Measurements from ENCODE around the gene KLC1. TPM values are rescaled to one million over a fixed set of nuclear protein-coding genes. Genes with fewer than 3 reads are reported as not detected.
A peak's percentile ranks its signal among the peaks of the same experiment; 100 is the strongest.

The KLC1 gene
- total RNA-seq, 1 experiment from 2014 or later: 121 TPM

- no peak overlapping the region for H3K4me3 ChIP-seq (replicated peaks in 1 of 2; ENCODE audit: low read depth in 1 of 2, low read length in 2 of 2)
- ATAC-seq (no peak), DNase-seq (ENCODE audit: low read depth, low spot score) (no peak)
- CTCF ChIA-PET: interaction anchor here (0.6 kb wide), 1 partner anchor 519 kb away, joined by 3 read pairs; no protein-coding TSS in a partner anchor
- peaks cover under 1% of the 10 kb centered on the region; the same call in 1 of the 2 replicates for H3K79me2 ChIP-seq (ENCODE audit: insufficient read depth, low read length)
- no peak overlapping the region for H2AFZ ChIP-seq (ENCODE audit: low read depth, low read length, poor library complexity, severe bottlenecking)
- RAD21 ChIA-PET (ENCODE audit: low non-redundant PET in 1 of 2, low total read pairs in 2 of 2, uncharacterized antibody in 2 of 2, unreplicated experiment in 2 of 2): no interaction called here
- intact Hi-C loops (cut with micrococcal nuclease): loop anchor here (2.0 kb wide), 1 partner anchor 47 kb away; no protein-coding TSS in a partner anchor
- H3K4me1 ChIP-seq (ENCODE audit: control insufficient read depth in 1 of 2, insufficient read depth in 2 of 2, low read length in 2 of 2): peaks cover 28 to 60% of the 10 kb centered on the region in 2 experiments
- no peaks in the 10 kb centered on the region for H4K20me1 ChIP-seq (ENCODE audit: insufficient read depth)
- H3K9ac ChIP-seq (ENCODE audit: low read length): peak overlapping the region; percentile 60
- no peaks in the 10 kb centered on the region for H3K9me2 ChIP-seq (ENCODE audit: insufficient read depth)
- no peaks in the 10 kb centered on the region for H3K36me3 ChIP-seq (ENCODE audit: control insufficient read depth in 1 of 2, insufficient read depth in 2 of 2, low read length in 2 of 2)
- H3K27ac ChIP-seq (ENCODE audit: low read depth, low read length): no peak overlapping the region; the same call in 1 of the 2 replicates
- H3K27me3 ChIP-seq (ENCODE audit: insufficient read depth, low read length): no peaks in the 10 kb centered on the region
- POLR2A ChIA-PET: no interaction called here
- no TSS peak for BruUV-seq (replicated peaks)
- H3K4me2 ChIP-seq (ENCODE audit: low read length): peak overlapping the region; percentile 63
- no peaks in the 10 kb centered on the region for H3K9me3 ChIP-seq (ENCODE audit: control insufficient read depth in 1 of 2, insufficient read depth in 1 of 2, low read depth in 1 of 2, low read length in 2 of 2)
- TF ChIP-seq POLR2A (IDR thresholded peaks at IDR 0.05; ENCODE audit: borderline replicate concordance, extremely low read depth, insufficient read depth, insufficient read length) (no peak), RAD21 (IDR thresholded peaks at IDR 0.05; ENCODE audit: low read depth) (no peak), POLR2AphosphoS5 (IDR thresholded peaks at IDR 0.05; ENCODE audit: low read depth, low read length) (no peak), EZH2 (IDR thresholded peaks at IDR 0.05) (no peak), EZH2phosphoT487 (IDR thresholded peaks at IDR 0.05; ENCODE audit: borderline replicate concordance) (no peak), CEBPB (IDR thresholded peaks at IDR 0.05; ENCODE audit: low read depth) (no peak)
- TF ChIP-seq, protein P1, sequence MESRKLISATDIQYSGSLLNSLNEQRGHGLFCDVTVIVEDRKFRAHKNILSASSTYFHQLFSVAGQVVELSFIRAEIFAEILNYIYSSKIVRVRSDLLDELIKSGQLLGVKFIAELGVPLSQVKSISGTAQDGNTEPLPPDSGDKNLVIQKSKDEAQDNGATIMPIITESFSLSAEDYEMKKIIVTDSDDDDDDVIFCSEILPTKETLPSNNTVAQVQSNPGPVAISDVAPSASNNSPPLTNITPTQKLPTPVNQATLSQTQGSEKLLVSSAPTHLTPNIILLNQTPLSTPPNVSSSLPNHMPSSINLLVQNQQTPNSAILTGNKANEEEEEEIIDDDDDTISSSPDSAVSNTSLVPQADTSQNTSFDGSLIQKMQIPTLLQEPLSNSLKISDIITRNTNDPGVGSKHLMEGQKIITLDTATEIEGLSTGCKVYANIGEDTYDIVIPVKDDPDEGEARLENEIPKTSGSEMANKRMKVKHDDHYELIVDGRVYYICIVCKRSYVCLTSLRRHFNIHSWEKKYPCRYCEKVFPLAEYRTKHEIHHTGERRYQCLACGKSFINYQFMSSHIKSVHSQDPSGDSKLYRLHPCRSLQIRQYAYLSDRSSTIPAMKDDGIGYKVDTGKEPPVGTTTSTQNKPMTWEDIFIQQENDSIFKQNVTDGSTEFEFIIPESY (IDR thresholded peaks at IDR 0.05; ENCODE audit: extremely low read depth, insufficient replicate concordance, low read length): no peak
Observed at GRCh38 chr14:103623883-103624482, 5.0 kb upstream of the KLC1 start.

Measured in HCT116 (cell line).